HG03520 (cell line): ENCODE measurements around the gene CTSS.
"Not testable (repeated sequence)": the region's sequence is repeated elsewhere in the genome, so short reads cannot be mapped to it uniquely, and the experiment has no call there.

Experiments used
- ATAC-seq: cut with Tn5 transposase; IDR thresholded peaks from one replicate; pipeline ENCODE4 v1.9.1; 2021; ENCODE audit warnings: mild to moderate bottlenecking, moderate library complexity; ENCODE audit not compliant: unreplicated experiment

The CTSS gene

GRCh38 chr1:150765296-150765976, at the start of gene CTSS:
TSS of gene CTSS (minus strand) at chr1:150765778. CDS start at chr1:150764763, 1,015 bp downstream.
- peak; percentile 77 for ATAC-seq

GRCh38 chr1:150813028-150813707, 47.6 kb upstream of the CTSS start:
- no peak for ATAC-seq

- ATAC-seq, result no peak
Measured at GRCh38 chr1:150810958-150811659, 45.5 kb upstream of the CTSS start.

GRCh38 chr1:150809651-150810050, 44.1 kb upstream of the CTSS start:
- ATAC-seq, result no peak

GRCh38 chr1:150808846-150809245, 43.3 kb upstream of the CTSS start:
- no peak for ATAC-seq

GRCh38 chr1:150808121-150808520, 42.5 kb upstream of the CTSS start, which contains the start of gene CTSK:
TSS of gene CTSK (minus strand) at chr1:150808260. CDS start at chr1:150806805, 1,455 bp downstream.
- ATAC-seq, result no peak

GRCh38 chr1:150807249-150808023, 41.9 kb upstream of the CTSS start:
- ATAC-seq, result no peak

GRCh38 chr1:150805899-150806298, 40.3 kb upstream of the CTSS start:
- ATAC-seq, result no peak

GRCh38 chr1:150804671-150805070, 39.1 kb upstream of the CTSS start:
- no peak for ATAC-seq

- no peak for ATAC-seq
Measured at GRCh38 chr1:150799089-150799488, 33.5 kb upstream of the CTSS start.

GRCh38 chr1:150798525-150798924, 32.9 kb upstream of the CTSS start:
- ATAC-seq, result no peak

- no peak for ATAC-seq
Measured at GRCh38 chr1:150796374-150796773, 30.8 kb upstream of the CTSS start.

- ATAC-seq, result not testable (repeated sequence)
Measured at GRCh38 chr1:150793778-150794177, 28.2 kb upstream of the CTSS start.

- no peak for ATAC-seq
Measured at GRCh38 chr1:150793221-150793620, 27.6 kb upstream of the CTSS start.

GRCh38 chr1:150791585-150791984, 26.0 kb upstream of the CTSS start:
- ATAC-seq, result no peak

GRCh38 chr1:150789396-150789795, 23.8 kb upstream of the CTSS start:
- no peak for ATAC-seq

- no peak for ATAC-seq
Measured at GRCh38 chr1:150788946-150789345, 23.4 kb upstream of the CTSS start.

GRCh38 chr1:150787455-150787854, 21.9 kb upstream of the CTSS start:
- ATAC-seq, result no peak

GRCh38 chr1:150780510-150780909, 14.9 kb upstream of the CTSS start:
- no peak for ATAC-seq

- ATAC-seq, result no peak
Measured at GRCh38 chr1:150778409-150778808, 12.8 kb upstream of the CTSS start.

- no peak for ATAC-seq
Measured at GRCh38 chr1:150777544-150777943, 12.0 kb upstream of the CTSS start.
